Stimulated activated CD8-positive, alpha-beta memory T cell treated with anti-CD3 and anti-CD28 coated beads, Interleukin-12 subunit alpha, Interleukin-12 subunit beta, amount 100 ng/mL, for 4 hours (primary cell): ENCODE results near the gene MRPS16.
A peak's percentile ranks its signal among the peaks of the same experiment; 100 is the strongest.
"Not testable (repeated sequence)": the region's sequence is repeated elsewhere in the genome, so short reads cannot be mapped to it uniquely, and the experiment has no call there.

ENCODE experiments used
- DNase-seq: peaks from one replicate; pipeline ENCODE4 v3.0.0-alpha.2; 2020; ENCODE audit warnings: low read depth

MRPS16 gene

GRCh38 chr10:73252445-73253224, at the start of gene MRPS16:
Gene MRPS16, minus strand, starts transcription at chr10:73252644. Its CDS starts 162 bp downstream, at chr10:73252482.
- peak; percentile 83 for DNase-seq

GRCh38 chr10:73296946-73297345, 44.5 kb upstream of the MRPS16 start:
- no peak for DNase-seq

GRCh38 chr10:73293461-73293860, 41.0 kb upstream of the MRPS16 start:
- DNase-seq: no peak

GRCh38 chr10:73289958-73290357, 37.5 kb upstream of the MRPS16 start:
- DNase-seq: no peak

- no peak for DNase-seq
Observed at GRCh38 chr10:73287441-73287840, 35.0 kb upstream of the MRPS16 start.

- no peak for DNase-seq
Observed at GRCh38 chr10:73281097-73281496, 28.7 kb upstream of the MRPS16 start.

- no peak for DNase-seq
Observed at GRCh38 chr10:73264423-73264822, 12.0 kb upstream of the MRPS16 start.

GRCh38 chr10:73263693-73264347, 11.4 kb upstream of the MRPS16 start:
- no peak for DNase-seq

- DNase-seq: no peak
Observed at GRCh38 chr10:73262880-73263555, 10.6 kb upstream of the MRPS16 start.

GRCh38 chr10:73262105-73262730, 9.8 kb upstream of the MRPS16 start:
- DNase-seq: no peak

GRCh38 chr10:73261362-73261995, 9.0 kb upstream of the MRPS16 start:
- DNase-seq: no peak

- not testable (repeated sequence) for DNase-seq
Observed at GRCh38 chr10:73258612-73259011, 6.2 kb upstream of the MRPS16 start.

GRCh38 chr10:73253225-73253555, 746 bp upstream of the MRPS16 start:
- no peak for DNase-seq

- no peak for DNase-seq
Observed at GRCh38 chr10:73251683-73252444, 580 bp downstream of the MRPS16 start.

GRCh38 chr10:73248259-73248724, 4.2 kb downstream of the MRPS16 start:
- DNase-seq: no peak

GRCh38 chr10:73247509-73248258, 4.8 kb downstream of the MRPS16 start:
- no peak for DNase-seq

GRCh38 chr10:73246646-73247508, 5.6 kb downstream of the MRPS16 start, which contains the start of gene DNAJC9:
Gene DNAJC9, minus strand, starts transcription at chr10:73247255. Its CDS starts 66 bp downstream, at chr10:73247189.
- DNase-seq: peak; percentile 96

GRCh38 chr10:73246322-73246645, 6.2 kb downstream of the MRPS16 start:
- DNase-seq: no peak

- DNase-seq: no peak
Observed at GRCh38 chr10:73244866-73245477, 7.5 kb downstream of the MRPS16 start.
